22Rv1 (cell line): ENCODE data around the gene GPD1.

Source experiments
- H3K27ac ChIP-seq: fragments of 450-650 bp; 2 replicates; pipeline ENCODE4 v1.5.1; 2017
- ZFX ChIP-seq: fragments of 450-650 bp; IDR thresholded peaks from 2 replicates; pipeline ENCODE4 v1.6.1; 2017; ENCODE audit warnings: antibody characterized with exemption, borderline replicate concordance
- TF ChIP-seq, protein P1 (sequence below): fragments of 450-650 bp; IDR thresholded peaks from 2 replicates; pipeline ENCODE4 v1.5.1; 2017; ENCODE audit warnings: mild to moderate bottlenecking

Gene GPD1

DNA sequence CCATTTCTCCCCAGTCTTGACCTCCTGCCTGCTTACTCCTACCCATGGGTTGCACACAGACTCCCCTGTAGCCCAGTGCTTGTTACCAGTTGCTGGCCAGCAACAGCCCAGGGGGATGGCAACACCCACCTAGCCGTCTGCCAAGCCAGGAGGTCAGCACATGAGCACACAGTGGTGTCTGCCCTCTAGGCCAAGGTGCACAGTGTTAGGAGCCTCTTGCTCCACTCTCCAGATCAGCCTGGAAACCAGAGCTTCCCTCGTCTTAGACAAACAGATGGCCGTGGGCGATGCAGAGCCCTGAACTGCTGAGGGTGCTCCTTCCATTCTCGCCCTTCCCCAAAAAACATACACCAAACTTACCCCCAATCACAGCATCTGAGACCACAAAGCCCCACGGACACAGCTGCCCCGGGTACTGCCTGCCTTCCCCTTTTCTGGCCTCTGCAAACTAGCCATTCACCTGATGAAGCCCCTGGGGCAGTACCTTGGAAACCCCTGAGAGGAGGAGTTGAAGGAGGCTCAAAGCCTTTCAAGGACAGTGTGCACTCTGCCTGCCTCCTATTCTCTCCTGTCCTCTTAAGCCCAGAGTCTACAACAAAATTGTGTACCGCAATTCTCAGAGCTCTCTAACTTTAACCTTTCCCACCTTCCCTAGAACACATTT is 1.0 kb upstream of the GPD1 start:
- TF ChIP-seq, protein P1, sequence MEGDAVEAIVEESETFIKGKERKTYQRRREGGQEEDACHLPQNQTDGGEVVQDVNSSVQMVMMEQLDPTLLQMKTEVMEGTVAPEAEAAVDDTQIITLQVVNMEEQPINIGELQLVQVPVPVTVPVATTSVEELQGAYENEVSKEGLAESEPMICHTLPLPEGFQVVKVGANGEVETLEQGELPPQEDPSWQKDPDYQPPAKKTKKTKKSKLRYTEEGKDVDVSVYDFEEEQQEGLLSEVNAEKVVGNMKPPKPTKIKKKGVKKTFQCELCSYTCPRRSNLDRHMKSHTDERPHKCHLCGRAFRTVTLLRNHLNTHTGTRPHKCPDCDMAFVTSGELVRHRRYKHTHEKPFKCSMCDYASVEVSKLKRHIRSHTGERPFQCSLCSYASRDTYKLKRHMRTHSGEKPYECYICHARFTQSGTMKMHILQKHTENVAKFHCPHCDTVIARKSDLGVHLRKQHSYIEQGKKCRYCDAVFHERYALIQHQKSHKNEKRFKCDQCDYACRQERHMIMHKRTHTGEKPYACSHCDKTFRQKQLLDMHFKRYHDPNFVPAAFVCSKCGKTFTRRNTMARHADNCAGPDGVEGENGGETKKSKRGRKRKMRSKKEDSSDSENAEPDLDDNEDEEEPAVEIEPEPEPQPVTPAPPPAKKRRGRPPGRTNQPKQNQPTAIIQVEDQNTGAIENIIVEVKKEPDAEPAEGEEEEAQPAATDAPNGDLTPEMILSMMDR = no peak
- TF ChIP-seq ZFX = no peak
- 0 out of 2 replicates have a peak overlapping the region, but pooled peaks have one; percentile 20 for H3K27ac ChIP-seq

GRCh38 chr12:50103351-50103750 is 457 bp upstream of the GPD1 start:
- 0 out of 2 replicates have a peak overlapping the region, but pooled peaks have one; percentile 20 for H3K27ac ChIP-seq
- no peak for TF ChIP-seq ZFX
- TF ChIP-seq, protein P1 = no peak

DNA sequence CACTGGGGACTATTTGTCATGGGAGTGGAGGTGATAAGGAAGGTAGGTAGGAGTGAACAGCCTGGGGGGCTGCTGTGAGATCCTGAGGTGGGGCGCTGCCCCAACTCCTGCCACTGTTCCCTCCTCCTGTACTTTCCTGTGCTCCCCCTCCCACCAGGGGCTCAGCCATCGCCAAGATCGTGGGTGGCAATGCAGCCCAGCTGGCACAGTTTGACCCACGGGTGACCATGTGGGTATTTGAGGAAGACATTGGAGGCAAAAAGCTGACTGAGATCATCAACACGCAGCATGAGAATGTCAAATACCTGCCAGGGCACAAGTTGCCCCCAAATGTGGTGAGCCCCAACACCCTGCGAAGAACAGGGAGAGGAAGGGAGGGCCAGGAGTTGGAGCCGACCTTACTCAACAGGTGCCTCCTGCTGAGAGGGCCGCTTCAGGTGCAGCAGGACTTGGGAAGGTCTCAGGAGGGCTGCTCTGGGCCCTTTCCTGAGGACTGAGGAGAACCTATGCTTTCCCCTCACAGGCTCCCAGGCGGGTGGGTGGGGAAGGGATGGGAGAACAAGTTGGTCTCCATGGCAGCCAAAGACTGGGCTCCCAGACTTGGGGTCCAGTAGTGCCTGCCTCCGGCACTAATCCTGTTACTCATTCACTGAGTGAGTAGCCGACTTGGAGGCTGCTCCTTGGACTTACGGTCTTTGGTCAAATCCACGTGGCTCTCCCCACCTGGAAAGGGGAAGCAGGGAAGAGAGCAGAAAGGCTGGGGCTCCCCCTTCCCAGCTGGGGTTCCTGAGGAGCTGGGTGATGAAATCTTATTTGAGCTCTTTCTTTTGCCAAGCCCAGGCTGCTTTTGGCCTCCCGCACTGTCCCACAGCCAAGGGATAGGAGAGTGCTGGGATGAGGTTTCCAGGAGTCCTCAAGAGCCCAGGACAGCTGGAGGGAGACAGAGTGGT is 884 bp downstream of the GPD1 start:
- H3K27ac ChIP-seq = no peak overlapping the region
- no peak for TF ChIP-seq ZFX
- TF ChIP-seq, protein P1 = no peak

- H3K27ac ChIP-seq = no peak overlapping the region
- TF ChIP-seq, protein P1 = no peak
Measured at GRCh38 chr12:50105913-50106450, 2.2 kb downstream of the GPD1 start.

DNA sequence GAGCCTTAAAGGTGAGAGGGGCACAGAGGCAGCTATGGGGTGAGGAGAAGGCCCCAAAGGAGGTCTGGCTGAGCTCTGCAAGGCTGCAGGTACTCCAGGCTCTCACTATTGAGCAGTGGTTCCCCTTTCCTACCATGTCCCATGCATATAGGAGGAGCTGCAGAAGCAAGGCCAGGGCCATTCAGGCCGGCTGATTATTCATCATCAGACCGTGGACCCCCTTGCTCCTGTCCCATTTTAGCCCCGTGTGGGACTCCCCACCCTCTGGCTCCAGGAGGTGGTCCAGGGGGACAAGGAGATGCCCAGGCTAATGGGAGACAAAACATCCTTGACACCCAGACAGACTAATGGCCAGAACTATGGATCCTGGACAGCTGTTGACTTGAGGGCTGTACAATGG is 3.1 kb downstream of the GPD1 start:
- H3K27ac ChIP-seq = no peak overlapping the region
- no peak for TF ChIP-seq ZFX
- TF ChIP-seq, protein P1 = no peak

DNA sequence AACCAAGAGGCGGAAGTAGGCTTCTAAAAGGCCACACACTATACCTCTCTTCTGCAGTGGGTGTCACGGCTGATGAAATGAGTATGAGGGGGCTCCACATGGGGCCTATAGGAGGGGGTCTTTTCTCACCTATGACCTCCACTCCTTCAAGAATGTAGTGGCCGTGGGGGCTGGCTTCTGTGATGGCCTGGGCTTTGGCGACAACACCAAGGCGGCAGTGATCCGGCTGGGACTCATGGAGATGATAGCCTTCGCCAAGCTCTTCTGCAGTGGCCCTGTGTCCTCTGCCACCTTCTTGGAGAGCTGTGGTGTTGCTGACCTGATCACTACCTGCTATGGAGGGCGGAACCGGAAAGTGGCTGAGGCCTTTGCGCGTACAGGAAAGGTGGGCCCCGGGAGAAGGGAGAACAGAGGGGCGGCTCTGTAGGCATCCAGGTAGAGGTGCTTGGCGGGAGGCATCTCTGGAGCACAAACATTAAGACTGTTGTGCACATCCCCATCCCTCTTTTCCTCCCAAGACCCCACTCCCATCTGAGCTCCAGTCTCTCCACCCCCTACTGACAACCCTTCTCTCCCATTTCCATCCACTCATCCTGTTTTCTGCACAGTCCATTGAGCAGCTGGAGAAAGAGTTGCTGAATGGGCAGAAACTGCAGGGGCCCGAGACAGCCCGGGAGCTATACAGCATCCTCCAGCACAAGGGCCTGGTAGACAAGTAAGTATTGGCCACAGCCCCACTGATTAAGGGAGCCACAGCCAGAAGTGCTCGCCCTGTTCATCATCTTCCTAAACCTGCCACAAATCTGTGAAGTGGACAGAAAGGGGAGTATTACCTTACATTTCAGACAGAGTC is 3.8 kb downstream of the GPD1 start:
- H3K27ac ChIP-seq = no peak overlapping the region
- TF ChIP-seq, protein P1 = no peak
- TF ChIP-seq ZFX = no peak
